MCF 10A (cell line): ENCODE results near the gene HSPA1L. TPM values are rescaled to one million over a fixed set of nuclear protein-coding genes. Genes with fewer than 3 reads are reported as not detected.
"Not testable (repeated sequence)": the region's sequence is repeated elsewhere in the genome, so short reads cannot be mapped to it uniquely, and the experiment has no call there.

Experiments used
- BruUV-seq: library from RNA; stranded (reverse); fragments of 400-500 nt; replicated peaks from 2 replicates; lab custom pipeline; 2021; lab: Mats Ljungman, UMichigan
- CTCF ChIA-PET: fragments of 300-600 bp; sonication (Branson Sonifier 250); formaldehyde crosslinking; extraction: SDS; loops from one replicate; lab custom pipeline; 2021; ENCODE audit warnings: antibody characterized with exemption, inconsistent platforms; lab: Yijun Ruan, JAX
- POLR2A ChIA-PET: fragments of 300-600, 350-650 bp; sonication (Branson Sonifier 250); formaldehyde crosslinking; extraction: SDS; loops from one replicate; lab custom pipeline; 2020; ENCODE audit warnings: antibody characterized with exemption, inconsistent platforms; lab: Yijun Ruan, JAX
- DNase-seq: peaks from one replicate; pipeline ENCODE4 v3.0.0-alpha.2; 2018; ENCODE audit not compliant: unreplicated experiment
- H3K27ac Mint-ChIP-seq: one replicate; pipeline ENCODE4 v1.8.0; 2022; ENCODE audit warnings: mild to moderate bottlenecking, low read depth, mixed read lengths; ENCODE audit not compliant: unreplicated experiment
- H3K27me3 Mint-ChIP-seq: one replicate; pipeline ENCODE4 v1.8.0; 2022; ENCODE audit warnings: mixed read lengths; ENCODE audit not compliant: insufficient read depth, unreplicated experiment
- H3K36me3 Mint-ChIP-seq: one replicate; pipeline ENCODE4 v1.8.0; 2022; ENCODE audit warnings: mild to moderate bottlenecking, moderate library complexity, mixed read lengths; ENCODE audit not compliant: insufficient read depth, unreplicated experiment
- H3K4me1 Mint-ChIP-seq: one replicate; pipeline ENCODE4 v1.8.0; 2022; ENCODE audit warnings: mixed read lengths; ENCODE audit not compliant: insufficient read depth, unreplicated experiment
- H3K4me3 Mint-ChIP-seq: one replicate; pipeline ENCODE4 v1.8.0; 2022; ENCODE audit warnings: mild to moderate bottlenecking, moderate library complexity, mixed read lengths; ENCODE audit not compliant: unreplicated experiment
- H3K9me3 Mint-ChIP-seq: one replicate; pipeline ENCODE4 v1.8.0; 2022; ENCODE audit warnings: mixed read lengths; ENCODE audit not compliant: unreplicated experiment
- CTCF ChIP-seq: fragments of 200-600 bp; IDR thresholded peaks from one replicate; pipeline ENCODE4 v1.8.0; 2022; ENCODE audit warnings: antibody characterized with exemption, mild to moderate bottlenecking; ENCODE audit not compliant: unreplicated experiment
- intact Hi-C: fragments of 100-400 bp; cut with micrococcal nuclease; formaldehyde crosslinking; loops from 2 replicates; pipeline ENCODE4 v1.14.1; 2022
- total RNA-seq: library from RNA; stranded (reverse); gene quantifications from 2 replicates; pipeline ENCODE4 v1.2.3, GENCODE V29; 2022

HSPA1L gene
- total RNA-seq, 1 experiment from 2014 or later, result 0.35 TPM

GRCh38 chr6:31806470-31807272 is 8.4 kb downstream of the HSPA1L start, which contains the start of gene LSM2:
Gene LSM2 (minus strand): TSS chr6:31806966. CDS start chr6:31806757, 209 bp downstream.
- TF ChIP-seq CTCF, result peak; percentile 27
- Mint-ChIP-seq H3K9me3 (no peaks in the 10 kb centered on the region), H3K4me3 (peak within 1 kb of the TSS; percentile 82), H3K27ac (peak within 1 kb of the TSS; percentile 84), H3K36me3 (peaks cover 19% of the 10 kb centered on the region), H3K4me1 (peaks cover 6% of the 10 kb centered on the region), H3K27me3 (no peaks in the 10 kb centered on the region)
- ChIA-PET POLR2A (interaction anchor here (0.6 to 4.3 kb wide), 35 partner anchors 8 to 384 kb away, joined by 3 to 69 read pairs (median 5); partner anchors contain the start of genes ABHD16A, BAG6, C6orf47 and CLIC1), CTCF (interaction anchor here (0.7 to 3.1 kb wide), 12 partner anchors 8 to 94 kb away, joined by 3 to 22 read pairs (median 4); partner anchors contain the start of genes HSPA1A, HSPA1B, HSPA1L and VARS1)
- intact Hi-C loops, result no loop called here
- DNase-seq, result peak; percentile 98
- no TSS peak for BruUV-seq

GRCh38 chr6:31805939-31806469 is 9.1 kb downstream of the HSPA1L start:
- POLR2A ChIA-PET, result interaction anchor here (0.7 to 4.3 kb wide), 21 partner anchors 8 to 154 kb away, joined by 3 to 69 read pairs (median 12); partner anchors contain the start of genes ABHD16A, BAG6, C6orf47 and CLIC1
- DNase-seq, result peak; percentile 19
- Mint-ChIP-seq H3K9me3 (no peaks in the 10 kb centered on the region), H3K4me3 (peak overlapping the region; percentile 82), H3K27ac (peak overlapping the region; percentile 84), H3K4me1 (peaks cover 6% of the 10 kb centered on the region), H3K36me3 (peaks cover 25% of the 10 kb centered on the region), H3K27me3 (no peaks in the 10 kb centered on the region)
- BruUV-seq, result TSS peak; percentile 49
- intact Hi-C loops, result no loop called here
- no peak for TF ChIP-seq CTCF
- CTCF ChIA-PET, result interaction anchor here (0.6 to 3.1 kb wide), 11 partner anchors 9 to 1344 kb away, joined by 3 to 22 read pairs (median 4); partner anchors contain the start of genes HSPA1A, HSPA1B, HSPA1L and VARS1

- CTCF ChIA-PET, result interaction anchor here (0.6 to 0.7 kb wide), 2 partner anchors 10 to 121 kb away, joined by 3 read pairs; no protein-coding TSS in a partner anchor
Observed at GRCh38 chr6:31801031-31801927, 13.8 kb downstream of the HSPA1L start.

GRCh38 chr6:31799781-31800180 is 15.3 kb downstream of the HSPA1L start:
- BruUV-seq, result no TSS peak
- H3K4me3 Mint-ChIP-seq, result no peak overlapping the region
- ChIA-PET CTCF (interaction anchor here (0.6 kb wide), 2 partner anchors 244 to 303 kb away, joined by 3 read pairs; no protein-coding TSS in a partner anchor), POLR2A (interaction anchor here (0.9 to 2.7 kb wide), 5 partner anchors 16 to 27 kb away, joined by 3 to 15 read pairs (median 6); partner anchors contain the start of genes HSPA1A, HSPA1B and HSPA1L)
- no peaks in the 10 kb centered on the region for H3K9me3 Mint-ChIP-seq
- no peak for TF ChIP-seq CTCF
- H3K27me3 Mint-ChIP-seq, result no peaks in the 10 kb centered on the region
- no peak overlapping the region for H3K27ac Mint-ChIP-seq
- intact Hi-C loops, result no loop called here
- DNase-seq, result no peak
- no peaks in the 10 kb centered on the region for H3K4me1 Mint-ChIP-seq
- peaks cover 57% of the 10 kb centered on the region for H3K36me3 Mint-ChIP-seq

More at GRCh38 chr6:31801031-31801927, 13.8 kb downstream of the HSPA1L start:
- H3K9me3 Mint-ChIP-seq, H3K4me3 Mint-ChIP-seq, DNase-seq, BruUV-seq, H3K4me1 Mint-ChIP-seq, intact Hi-C loops, H3K27ac Mint-ChIP-seq, H3K27me3 Mint-ChIP-seq: not testable (repeated sequence)
- H3K36me3 Mint-ChIP-seq, result peaks cover 57% of the 10 kb centered on the region
- POLR2A ChIA-PET, result interaction anchor here (0.9 to 1.3 kb wide), 2 partner anchors 26 to 33 kb away, joined by 4 to 5 read pairs; partner anchors contain the start of gene HSPA1B
